Fibroblast of villous mesenchyme (primary cell): ENCODE results near the gene ARFGEF3. TPM values are rescaled to one million over a fixed set of nuclear protein-coding genes. Genes with fewer than 3 reads are reported as not detected.

Experiments
- DNase-seq: peaks from one replicate; pipeline ENCODE4 v3.0.0-alpha.2; 2010; ENCODE audit warnings: low read depth
- H3K4me3 ChIP-seq: 2 replicates; pipeline ENCODE4 v1.5.1; 2011; ENCODE audit warnings: low read depth, mild to moderate bottlenecking, low read length
- CTCF ChIP-seq: IDR thresholded peaks from 2 replicates; pipeline ENCODE4 v1.5.1; 2012; ENCODE audit warnings: low read depth, mild to moderate bottlenecking, low read length; ENCODE audit not compliant: insufficient read depth
- total RNA-seq: library from RNA; depleted of rRNA; stranded (reverse); fragments of >200 nt; gene quantifications from 2 replicates; pipeline ENCODE4 v1.2.3, GENCODE V29; 2012

The ARFGEF3 gene
- total RNA-seq, 1 donor = under 0.01 TPM

GRCh38 chr6:138230221-138230620 is 68.5 kb downstream of the ARFGEF3 start:
- DNase-seq = no peak
- H3K4me3 ChIP-seq = no peak overlapping the region
- no peak for TF ChIP-seq CTCF

GRCh38 chr6:138230759-138231380 is 69.1 kb downstream of the ARFGEF3 start:
- TF ChIP-seq CTCF = no peak
- no peak for DNase-seq
- no peak overlapping the region for H3K4me3 ChIP-seq

GRCh38 chr6:138231381-138231886 is 69.7 kb downstream of the ARFGEF3 start:
- no peak for DNase-seq
- H3K4me3 ChIP-seq = no peak overlapping the region
- TF ChIP-seq CTCF = no peak

- no peak for TF ChIP-seq CTCF
- no peak overlapping the region for H3K4me3 ChIP-seq
- no peak for DNase-seq
These were observed 72.6 kb downstream of the ARFGEF3 start for GRCh38 chr6:138234363-138234762.

- H3K4me3 ChIP-seq = no peak overlapping the region
- DNase-seq = no peak
- TF ChIP-seq CTCF = no peak
These were observed 73.5 kb downstream of the ARFGEF3 start for GRCh38 chr6:138235205-138235604.

- no peak for TF ChIP-seq CTCF
- H3K4me3 ChIP-seq = no peak overlapping the region
- DNase-seq = no peak
These were observed 74.0 kb downstream of the ARFGEF3 start for GRCh38 chr6:138235693-138236092.

GRCh38 chr6:138237463-138237862 is 75.7 kb downstream of the ARFGEF3 start:
- no peak for TF ChIP-seq CTCF
- no peak for DNase-seq
- H3K4me3 ChIP-seq = no peak overlapping the region
